Spleen (tissue), 11 donors: ENCODE measurements around the gene PLEKHA5. TPM values are rescaled to one million over a fixed set of nuclear protein-coding genes. Genes with fewer than 3 reads are reported as not detected.

Source experiments
- DNase-seq: peaks from one replicate; pipeline ENCODE4 v3.0.0-alpha.2; 2020
- H3K27ac ChIP-seq, 8 donors: fragments of 200-600 bp; sonication (generic) in 7 of 8; 1 replicate in 4 of 8; 2 replicates in 4 of 8; pipeline versions ENCODE4 v1.5.0 to v1.8.0; 2016 to 2021; ENCODE audit warnings: inconsistent platforms in 4 of 8, mild to moderate bottlenecking in 4 of 8, moderate library complexity in 1 of 8
- H3K27me3 ChIP-seq, 7 donors: fragments of 200-600 bp; sonication (generic) in 6 of 7; replicated peaks in 1 of 7; 1 replicate in 4 of 7; 2 replicates in 3 of 7; pipeline versions ENCODE4 v1.5.0 to v1.8.0; 2016 to 2021; ENCODE audit warnings: inconsistent platforms in 3 of 7, mild to moderate bottlenecking in 1 of 7
- H3K36me3 ChIP-seq, 6 donors: fragments of 200-600 bp; sonication (generic) in 5 of 6; 1 replicate in 4 of 6; 2 replicates in 2 of 6; pipeline versions ENCODE4 v1.5.0 to v1.8.0; 2016 to 2021; ENCODE audit warnings: inconsistent platforms in 2 of 6
- H3K4me1 ChIP-seq, 6 donors: fragments of 200-600 bp; sonication (generic) in 5 of 6; 1 replicate in 3 of 6; 2 replicates in 3 of 6; pipeline versions ENCODE4 v1.5.0 to v1.8.0; 2016 to 2021; ENCODE audit warnings: inconsistent platforms in 3 of 6
- H3K4me3 ChIP-seq, 8 donors: fragments of 200-600 bp; sonication (generic) in 7 of 8; 1 replicate in 4 of 8; 2 replicates in 4 of 8; pipeline versions ENCODE4 v1.5.0 to v1.8.0; 2016 to 2021; ENCODE audit warnings: inconsistent platforms in 4 of 8, mild to moderate bottlenecking in 4 of 8, moderate library complexity in 2 of 8
- H3K9me3 ChIP-seq, 8 donors: fragments of 200-600 bp; sonication (generic) in 7 of 8; 1 replicate in 4 of 8; 2 replicates in 4 of 8; pipeline versions ENCODE4 v1.5.0 to v1.8.0; 2016 to 2021; ENCODE audit warnings: inconsistent platforms in 4 of 8
- POLR2A ChIP-seq, 3 donors: fragments of 450-650 bp; IDR thresholded peaks; one replicate each; pipeline ENCODE4 v1.5.1; 2017; ENCODE audit warnings: antibody characterized with exemption in 3 of 3, mild to moderate bottlenecking in 1 of 3
- POLR2AphosphoS5 ChIP-seq, 3 donors: sonication (generic); formaldehyde crosslinking; IDR thresholded peaks; one replicate each; pipeline ENCODE4 v1.5.1; 2017; ENCODE audit warnings: antibody characterized with exemption in 3 of 3
- WGBS, 5 donors: extraction: QIAGEN DNeasy Blood & Tissue Kit in 3 of 5; methylation state at CpG; one replicate each; pipeline versions ENCODE4 v1.1.5 to v1.1.7; 2013 to 2018; 5-methylcytosine and 5-hydroxymethylcytosine counted together
- intact Hi-C: fragments of 100-400 bp; cut with DNase I; formaldehyde crosslinking; loops from one replicate; pipeline ENCODE4 v1.15.0; 2023; ENCODE audit warnings: low total_unique reads
- polyA plus RNA-seq, 3 donors: library from polyadenylated mRNA; stranded (reverse); fragments of 200-250 nt; gene quantifications; one replicate each; pipeline ENCODE4 v1.2.1, GENCODE V29; 2013
- total RNA-seq, 7 donors: library from RNA; depleted of rRNA in 3 of 7; stranded (reverse); fragments of >200 nt in 3 of 7; fragmentation: NEBNext Ultra II Directional in 4 of 7; extraction: Animal tissue kit (Norgen Biotek cat#: 25700) in 4 of 7; gene quantifications; one replicate each; pipeline versions ENCODE4 v1.1.0 to v1.2.1, GENCODE V29; 2016 to 2021
- TF ChIP-seq, protein P1 (sequence below), 11 experiments: fragments of 200-600 bp in 7 of 11; fragments of 450-650 bp in 4 of 11; sonication (generic) in 4 of 11; IDR thresholded peaks in 8 of 11; conservative IDR thresholded peaks in 3 of 11; 1 replicate in 7 of 11; 2 replicates in 4 of 11; pipeline versions ENCODE4 v1.4.0 to v1.8.0; 2016 to 2021; ENCODE audit warnings: antibody characterized with exemption in 11 of 11, inconsistent platforms in 4 of 11, mild to moderate bottlenecking in 1 of 11
- donor health status: healthy with polysubstance abuse.
- donor health status: DM: no; HTN: no; CAD: no; lungs with moderate emphysema.
- donor health status: DM: no; HTN: no; CAD: no.
- donor health status: Bipolar disorder and iron deficiency.
- donor health status: healthy.
- donor health status: DM: no; HTN: no; CAD: no.
- donor health status: DM: yes; HTN: yes; CAD: no.

PLEKHA5 gene
- total and polyA plus RNA-seq, 10 donors, result 1.3 to 13.6 (median 6.5) TPM

DNA sequence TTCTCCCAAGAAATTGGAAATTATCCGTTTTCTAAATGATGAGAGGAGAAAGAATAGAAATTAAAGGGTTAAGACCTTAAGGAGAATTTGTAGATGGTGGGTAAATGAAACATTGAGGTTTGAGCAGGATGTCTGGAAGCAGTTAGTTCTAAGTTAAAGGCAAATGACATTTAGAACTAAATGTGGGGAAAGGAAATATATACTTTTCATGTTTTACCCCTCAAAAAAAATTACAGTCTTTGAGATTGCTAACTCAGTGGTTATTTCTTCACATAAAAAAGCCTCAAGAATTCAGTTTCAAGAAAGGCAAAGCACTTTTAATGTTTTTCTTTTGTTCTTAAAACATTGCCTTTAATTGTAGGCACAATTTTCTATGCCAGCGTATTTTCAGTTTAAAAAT lies 114.0 kb downstream of the PLEKHA5 start:
- intact Hi-C loops, result no loop called here
- DNase-seq, result no peak
- Histone ChIP-seq H3K4me3 (no peak overlapping the region), H3K36me3 (no peaks in the 10 kb centered on the region), H3K9me3 (no peaks in the 10 kb centered on the region), H3K27ac (no peak overlapping the region), H3K4me1 (peaks cover 0 to 17% (median 1%) of the 10 kb centered on the region in 6 donors), H3K27me3 (no peaks in the 10 kb centered on the region)
- WGBS, 5 donors, result 59 to 75% (median 65%) methylated on average over 2 of the region's 2 CpGs
- TF ChIP-seq POLR2AphosphoS5 (IDR thresholded peaks at IDR 0.05), result no peak
- TF ChIP-seq, protein P1, sequence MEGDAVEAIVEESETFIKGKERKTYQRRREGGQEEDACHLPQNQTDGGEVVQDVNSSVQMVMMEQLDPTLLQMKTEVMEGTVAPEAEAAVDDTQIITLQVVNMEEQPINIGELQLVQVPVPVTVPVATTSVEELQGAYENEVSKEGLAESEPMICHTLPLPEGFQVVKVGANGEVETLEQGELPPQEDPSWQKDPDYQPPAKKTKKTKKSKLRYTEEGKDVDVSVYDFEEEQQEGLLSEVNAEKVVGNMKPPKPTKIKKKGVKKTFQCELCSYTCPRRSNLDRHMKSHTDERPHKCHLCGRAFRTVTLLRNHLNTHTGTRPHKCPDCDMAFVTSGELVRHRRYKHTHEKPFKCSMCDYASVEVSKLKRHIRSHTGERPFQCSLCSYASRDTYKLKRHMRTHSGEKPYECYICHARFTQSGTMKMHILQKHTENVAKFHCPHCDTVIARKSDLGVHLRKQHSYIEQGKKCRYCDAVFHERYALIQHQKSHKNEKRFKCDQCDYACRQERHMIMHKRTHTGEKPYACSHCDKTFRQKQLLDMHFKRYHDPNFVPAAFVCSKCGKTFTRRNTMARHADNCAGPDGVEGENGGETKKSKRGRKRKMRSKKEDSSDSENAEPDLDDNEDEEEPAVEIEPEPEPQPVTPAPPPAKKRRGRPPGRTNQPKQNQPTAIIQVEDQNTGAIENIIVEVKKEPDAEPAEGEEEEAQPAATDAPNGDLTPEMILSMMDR (IDR thresholded peaks at IDR 0.05 in 8 of 11, conservative IDR thresholded peaks at IDR 0.05 in 3 of 11), result no peak
- no peak for TF ChIP-seq POLR2A (IDR thresholded peaks at IDR 0.05)

- Histone ChIP-seq H3K9me3 (no peaks in the 10 kb centered on the region), H3K27me3 (no peaks in the 10 kb centered on the region), H3K36me3 (no peaks in the 10 kb centered on the region), H3K4me3 (no peak overlapping the region), H3K27ac (no peak overlapping the region), H3K4me1 (peaks cover 0 to 11% (median 0%) of the 10 kb centered on the region in 6 donors)
- intact Hi-C loops, result no loop called here
- TF ChIP-seq, protein P1 (IDR thresholded peaks at IDR 0.05 in 8 of 11, conservative IDR thresholded peaks at IDR 0.05 in 3 of 11), result no peak
- no peak for TF ChIP-seq POLR2A (IDR thresholded peaks at IDR 0.05)
- no peak for TF ChIP-seq POLR2AphosphoS5 (IDR thresholded peaks at IDR 0.05)
- no peak for DNase-seq
Observed at GRCh38 chr12:19244312-19244711, 114.8 kb downstream of the PLEKHA5 start.

GRCh38 chr12:19245106-19245505 lies 115.6 kb downstream of the PLEKHA5 start:
- Histone ChIP-seq H3K9me3 (no peaks in the 10 kb centered on the region), H3K27me3 (no peaks in the 10 kb centered on the region), H3K27ac (peak overlapping the region in 1 of 8 donors; percentile 28), H3K36me3 (no peaks in the 10 kb centered on the region), H3K4me1 (peaks cover 0 to 9% (median 0%) of the 10 kb centered on the region in 6 donors), H3K4me3 (no peak overlapping the region)
- TF ChIP-seq POLR2A (IDR thresholded peaks at IDR 0.05) (no peak), POLR2AphosphoS5 (IDR thresholded peaks at IDR 0.05) (no peak)
- TF ChIP-seq, protein P1 (IDR thresholded peaks at IDR 0.05 in 8 of 11, conservative IDR thresholded peaks at IDR 0.05 in 3 of 11), result no peak
- intact Hi-C loops, result no loop called here
- WGBS, 5 donors, result 24 to 54% (median 50%) methylated on average over 4 of the region's 4 CpGs
- DNase-seq, result no peak

DNA sequence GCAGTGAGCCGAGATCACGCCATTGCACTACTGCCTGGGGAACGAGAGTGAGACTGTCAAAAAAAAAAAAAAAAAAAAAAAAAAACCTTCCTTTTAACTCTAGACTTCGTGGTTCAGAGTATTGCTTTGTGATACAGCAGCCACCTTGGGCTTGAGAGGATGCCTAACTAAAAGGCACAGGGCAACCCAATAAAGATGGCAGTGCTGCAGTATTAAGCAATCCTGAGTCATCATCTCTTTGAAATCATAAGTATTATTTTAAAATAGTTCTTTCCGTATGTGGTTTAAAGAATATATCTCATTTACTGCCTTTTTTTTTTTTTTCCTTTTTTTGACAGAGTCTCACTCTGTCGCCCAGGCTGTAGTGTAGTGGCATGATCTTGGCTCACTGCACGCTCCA lies 116.1 kb downstream of the PLEKHA5 start:
- no peak overlapping the region for H3K27ac ChIP-seq
- H3K9me3 ChIP-seq, result no peaks in the 10 kb centered on the region
- H3K36me3 ChIP-seq, result no peaks in the 10 kb centered on the region
- no peak overlapping the region for H3K4me3 ChIP-seq
- H3K27me3 ChIP-seq, result no peaks in the 10 kb centered on the region
- peaks cover 0 to 9% (median 0%) of the 10 kb centered on the region in 6 donors for H3K4me1 ChIP-seq
- no peak for DNase-seq
- 61 to 77% (median 74%) methylated on average over 7 of the region's 7 CpGs for WGBS, 5 donors
- intact Hi-C loops, result no loop called here
- TF ChIP-seq, protein P1 (IDR thresholded peaks at IDR 0.05 in 8 of 11, conservative IDR thresholded peaks at IDR 0.05 in 3 of 11), result no peak
- no peak for TF ChIP-seq POLR2AphosphoS5 (IDR thresholded peaks at IDR 0.05)
- no peak for TF ChIP-seq POLR2A (IDR thresholded peaks at IDR 0.05)
